Spleen (tissue), 7 donors: ENCODE results near the gene ZC3H18.

Experiments used
- CTCF ChIP-seq, 11 experiments: fragments of 200-600 bp in 7 of 11; fragments of 450-650 bp in 4 of 11; sonication (generic) in 4 of 11; IDR thresholded peaks in 8 of 11; conservative IDR thresholded peaks in 3 of 11; 1 replicate in 7 of 11; 2 replicates in 4 of 11; pipeline versions ENCODE4 v1.4.0 to v1.8.0; 2016 to 2021; ENCODE audit warnings: antibody characterized with exemption in 11 of 11, inconsistent platforms in 4 of 11, mild to moderate bottlenecking in 1 of 11
- POLR2A ChIP-seq, 3 donors: fragments of 450-650 bp; IDR thresholded peaks; one replicate each; pipeline ENCODE4 v1.5.1; 2017; ENCODE audit warnings: antibody characterized with exemption in 3 of 3, mild to moderate bottlenecking in 1 of 3
- POLR2AphosphoS5 ChIP-seq, 3 donors: sonication (generic); formaldehyde crosslinking; IDR thresholded peaks; one replicate each; pipeline ENCODE4 v1.5.1; 2017; ENCODE audit warnings: antibody characterized with exemption in 3 of 3
- donor health status: DM: no; HTN: no; CAD: no; lungs with moderate emphysema.
- donor health status: DM: no; HTN: no; CAD: no.
- donor health status: DM: no; HTN: no; CAD: no.

- TF ChIP-seq CTCF (IDR thresholded peaks at IDR 0.05 in 8 of 11, conservative IDR thresholded peaks at IDR 0.05 in 3 of 11) (no peak), POLR2A (IDR thresholded peaks at IDR 0.05) (no peak), POLR2AphosphoS5 (IDR thresholded peaks at IDR 0.05) (no peak)
Measured at GRCh38 chr16:88584676-88585075, 14.5 kb downstream of the ZC3H18 start.
